ENCODE measurements around the gene ZNF407. TPM values are rescaled to one million over a fixed set of nuclear protein-coding genes. Genes with fewer than 3 reads are reported as not detected.

ZNF407 gene
- total RNA-seq, 1 donor from 2014 or later = 23.8 TPM

DNA sequence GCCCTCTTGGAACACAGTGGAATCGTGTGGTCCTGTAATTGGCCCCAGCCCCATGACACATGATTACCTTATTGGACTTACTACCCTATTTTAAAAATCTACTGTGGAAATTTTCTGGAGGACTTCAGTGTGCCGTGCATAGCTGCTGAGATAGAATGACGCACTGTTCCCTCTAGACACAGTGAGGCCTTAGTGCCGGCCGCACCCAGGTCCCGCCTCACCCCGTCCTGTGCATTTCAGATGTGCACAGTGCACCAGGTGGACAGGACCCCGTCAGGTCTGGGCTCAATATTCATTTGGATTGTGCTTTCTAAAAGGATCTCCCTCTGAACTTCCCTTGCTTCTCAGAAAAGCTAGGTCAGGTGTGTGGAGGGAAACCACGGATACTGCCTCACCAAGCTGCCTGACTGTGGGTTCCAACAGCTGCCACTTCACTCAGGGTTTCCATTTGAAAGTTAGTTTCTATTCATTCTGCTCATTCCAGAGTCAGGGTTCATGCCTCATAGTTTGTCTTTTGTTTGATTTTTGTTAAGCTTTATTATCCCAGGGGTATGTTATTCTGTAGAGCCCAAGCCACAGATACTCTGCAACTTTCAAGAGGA, 455.5 kb downstream of the ZNF407 start:
- DNase-seq (ENCODE audit: low read depth) = no peak

GRCh38 chr18:75054046-75054445, 456.4 kb downstream of the ZNF407 start:
- DNase-seq (ENCODE audit: low read depth) = no peak

DNA sequence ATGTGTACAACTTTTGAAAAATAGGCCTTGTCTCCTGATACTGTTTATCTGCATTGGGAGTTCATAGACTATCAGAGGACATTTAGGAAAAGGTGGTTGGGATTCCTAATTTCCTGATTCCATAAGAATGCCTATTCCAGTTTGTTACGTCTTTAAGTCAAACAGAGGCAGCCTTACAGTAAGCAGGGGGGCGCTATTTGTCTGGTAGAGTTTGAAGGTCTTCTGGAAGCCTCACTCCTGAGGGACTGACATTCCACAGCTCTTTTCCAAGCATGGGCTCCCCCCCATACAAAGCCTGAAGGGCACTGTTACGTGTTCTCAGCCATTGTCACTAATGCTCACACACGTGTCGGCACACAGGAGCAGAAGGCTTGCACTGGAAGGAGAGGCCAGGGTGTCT, 456.9 kb downstream of the ZNF407 start:
- DNase-seq (ENCODE audit: low read depth) = no peak

- DNase-seq (ENCODE audit: low read depth) = no peak
These were observed 459.7 kb downstream of the ZNF407 start for GRCh38 chr18:75057169-75057960.

DNA sequence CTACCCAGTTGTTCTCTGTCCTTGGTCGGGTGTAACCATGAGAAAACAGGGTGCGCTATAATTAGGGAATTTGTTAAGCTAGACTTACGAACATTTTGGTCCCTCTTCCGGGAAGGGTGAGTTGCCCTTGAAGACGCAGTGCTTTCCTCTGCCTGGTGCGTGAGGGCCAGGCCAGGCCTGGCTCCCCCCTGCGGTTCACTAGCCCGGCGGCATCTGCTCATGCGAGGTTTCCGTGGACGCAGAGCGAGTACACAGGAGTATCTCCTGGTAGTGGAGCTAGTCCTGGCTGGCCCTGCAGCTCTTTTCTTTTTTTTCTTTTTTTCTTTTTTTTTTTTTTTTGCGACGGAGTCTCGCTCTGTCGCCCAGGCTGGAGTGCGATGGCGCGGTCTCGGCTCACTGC, 462.5 kb downstream of the ZNF407 start:
- no peak for DNase-seq (ENCODE audit: low read depth)

DNA sequence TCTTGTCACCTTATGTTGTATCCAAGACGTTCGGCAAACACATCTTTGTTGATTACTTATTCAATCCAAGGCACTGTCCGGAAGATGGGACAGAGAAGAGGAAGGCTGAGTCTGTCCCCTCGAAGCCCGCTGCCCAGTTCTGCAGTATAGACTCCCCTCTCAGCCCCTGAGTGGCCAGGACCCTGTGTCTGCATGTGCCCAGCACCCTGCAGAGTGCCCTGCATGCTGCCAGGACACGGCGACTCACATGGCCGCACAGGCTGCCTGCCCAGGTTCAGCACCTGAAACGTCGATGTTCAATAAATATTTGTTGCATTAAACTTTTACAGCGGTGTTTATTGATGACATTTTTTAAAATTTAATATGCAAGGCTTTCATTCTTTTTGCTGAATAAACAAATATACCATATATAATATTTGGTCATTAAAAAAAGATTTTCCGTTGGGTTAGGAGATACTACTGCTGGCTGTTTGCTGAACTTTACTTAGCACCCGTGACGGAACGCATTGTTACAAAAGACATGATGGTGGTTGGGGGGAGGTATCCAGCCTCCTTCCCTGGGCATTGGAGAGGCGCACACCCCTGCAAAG, 464.7 kb downstream of the ZNF407 start:
- DNase-seq (ENCODE audit: low read depth) = no peak

DNA sequence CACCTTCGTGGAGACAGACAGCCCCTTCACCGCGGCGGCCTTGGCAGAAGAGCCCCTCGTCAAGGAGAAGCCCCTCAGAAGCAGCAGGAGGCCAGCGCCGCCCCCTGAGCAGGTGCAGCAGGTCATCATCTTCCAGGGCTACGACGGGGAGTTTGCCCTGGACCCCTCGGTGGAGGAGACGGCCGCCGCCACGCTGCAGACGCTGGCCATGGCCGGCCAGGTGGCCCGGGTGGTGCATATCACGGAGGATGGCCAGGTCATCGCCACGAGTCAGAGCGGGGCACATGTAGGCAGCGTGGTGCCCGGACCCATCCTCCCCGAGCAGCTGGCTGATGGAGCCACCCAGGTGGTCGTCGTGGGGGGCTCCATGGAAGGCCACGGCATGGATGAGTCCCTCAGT, 465.5 kb downstream of the ZNF407 start:
- no peak for DNase-seq (ENCODE audit: low read depth)

- no peak for DNase-seq (ENCODE audit: low read depth)
These were observed 466.2 kb downstream of the ZNF407 start for GRCh38 chr18:75063615-75064512.

- no peak for DNase-seq (ENCODE audit: low read depth)
These were observed 466.8 kb downstream of the ZNF407 start for GRCh38 chr18:75064513-75064905.

- DNase-seq (ENCODE audit: low read depth) = no peak
These were observed 467.8 kb downstream of the ZNF407 start for GRCh38 chr18:75065251-75066000.

- DNase-seq (ENCODE audit: low read depth) = no peak
These were observed 468.6 kb downstream of the ZNF407 start for GRCh38 chr18:75066021-75066880.

- DNase-seq (ENCODE audit: low read depth) = no peak
These were observed 469.3 kb downstream of the ZNF407 start for GRCh38 chr18:75066936-75067335.

DNA sequence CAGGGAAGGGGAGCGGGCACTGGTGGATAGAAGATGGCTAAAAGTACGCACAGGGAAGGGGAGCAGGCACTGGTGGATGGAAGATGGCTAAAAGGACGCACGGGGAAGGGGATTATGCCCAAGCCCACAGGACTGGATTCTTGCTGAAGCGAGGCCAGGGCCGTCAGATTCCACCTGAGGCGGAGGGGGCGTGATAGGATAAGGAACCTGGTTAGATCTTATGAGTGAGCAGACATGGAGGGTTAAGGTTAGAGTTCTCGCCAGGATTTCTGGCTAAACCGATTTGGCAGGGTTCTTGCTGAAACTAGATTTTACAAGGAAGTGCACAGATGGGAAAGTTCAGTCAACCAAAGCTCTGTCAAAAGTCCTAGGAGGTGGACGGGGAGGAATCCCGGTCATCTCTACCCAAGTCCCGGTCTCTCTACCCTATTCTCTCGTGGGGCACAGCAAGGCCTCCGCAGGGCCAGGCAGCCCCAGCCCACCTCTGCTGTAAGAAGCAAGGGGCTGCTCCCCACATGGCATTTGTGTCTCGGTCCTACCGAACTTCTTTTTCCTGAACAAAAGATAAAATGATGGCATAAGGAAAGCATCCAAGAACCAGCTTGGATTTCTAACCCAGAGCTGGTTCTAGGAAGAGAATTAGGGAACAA, 470.5 kb downstream of the ZNF407 start:
- DNase-seq (ENCODE audit: low read depth) = no peak

DNA sequence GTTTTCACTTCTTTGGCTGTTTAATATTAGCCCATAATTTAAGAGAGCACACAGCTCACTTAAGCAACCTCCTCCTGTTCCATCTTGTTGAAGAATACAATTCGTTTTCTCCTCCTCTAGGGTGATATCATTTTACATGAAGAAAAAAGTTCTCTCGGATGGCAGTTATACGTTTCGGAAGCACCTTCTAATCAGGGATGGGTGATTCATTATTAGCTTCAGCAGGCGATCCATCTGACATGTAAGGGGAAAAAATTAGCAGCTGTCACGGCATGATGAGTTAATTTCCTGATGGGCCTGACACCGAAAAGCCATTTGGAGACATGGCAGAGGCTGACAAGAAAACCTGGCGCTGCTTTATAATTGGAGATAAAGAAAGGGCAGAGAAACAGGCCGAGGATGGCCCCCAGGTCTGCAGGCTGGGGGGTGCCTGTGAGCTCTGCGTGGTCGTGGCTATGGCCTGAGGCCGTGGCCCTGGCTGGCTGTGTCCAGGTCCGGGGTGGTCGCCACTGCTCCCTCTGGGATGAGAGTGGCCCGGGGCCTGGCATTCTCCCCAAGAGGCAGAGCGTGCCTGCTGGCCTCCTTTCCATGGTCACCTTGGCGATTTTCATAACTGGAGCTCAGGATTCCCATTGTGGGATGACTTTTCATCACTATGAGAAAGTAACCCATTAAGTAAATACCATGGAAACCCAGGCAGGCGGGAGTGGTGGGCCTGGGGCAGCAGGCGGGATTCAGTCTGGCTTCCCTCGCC, 471.2 kb downstream of the ZNF407 start:
- no peak for DNase-seq (ENCODE audit: low read depth)

DNA sequence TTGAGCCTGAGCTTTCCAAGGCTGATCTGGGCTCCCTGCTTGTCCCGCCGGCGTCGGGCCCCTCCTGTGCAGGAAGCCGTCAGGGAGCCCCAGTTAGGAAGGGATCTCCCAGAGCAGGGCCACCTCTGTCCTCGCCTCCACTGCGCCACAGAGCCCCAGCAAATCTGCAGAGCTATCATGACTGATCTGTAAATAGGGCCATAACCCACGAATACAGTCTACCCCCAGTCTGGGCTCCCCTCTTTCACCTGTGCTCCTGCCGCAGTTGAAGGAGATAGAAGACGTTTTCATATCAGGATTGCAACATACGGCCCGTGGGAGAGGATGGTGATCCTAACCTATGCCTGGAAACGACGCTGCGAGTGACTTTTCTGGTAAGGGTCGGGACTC, 472.6 kb downstream of the ZNF407 start:
- no peak for DNase-seq (ENCODE audit: low read depth)

DNA sequence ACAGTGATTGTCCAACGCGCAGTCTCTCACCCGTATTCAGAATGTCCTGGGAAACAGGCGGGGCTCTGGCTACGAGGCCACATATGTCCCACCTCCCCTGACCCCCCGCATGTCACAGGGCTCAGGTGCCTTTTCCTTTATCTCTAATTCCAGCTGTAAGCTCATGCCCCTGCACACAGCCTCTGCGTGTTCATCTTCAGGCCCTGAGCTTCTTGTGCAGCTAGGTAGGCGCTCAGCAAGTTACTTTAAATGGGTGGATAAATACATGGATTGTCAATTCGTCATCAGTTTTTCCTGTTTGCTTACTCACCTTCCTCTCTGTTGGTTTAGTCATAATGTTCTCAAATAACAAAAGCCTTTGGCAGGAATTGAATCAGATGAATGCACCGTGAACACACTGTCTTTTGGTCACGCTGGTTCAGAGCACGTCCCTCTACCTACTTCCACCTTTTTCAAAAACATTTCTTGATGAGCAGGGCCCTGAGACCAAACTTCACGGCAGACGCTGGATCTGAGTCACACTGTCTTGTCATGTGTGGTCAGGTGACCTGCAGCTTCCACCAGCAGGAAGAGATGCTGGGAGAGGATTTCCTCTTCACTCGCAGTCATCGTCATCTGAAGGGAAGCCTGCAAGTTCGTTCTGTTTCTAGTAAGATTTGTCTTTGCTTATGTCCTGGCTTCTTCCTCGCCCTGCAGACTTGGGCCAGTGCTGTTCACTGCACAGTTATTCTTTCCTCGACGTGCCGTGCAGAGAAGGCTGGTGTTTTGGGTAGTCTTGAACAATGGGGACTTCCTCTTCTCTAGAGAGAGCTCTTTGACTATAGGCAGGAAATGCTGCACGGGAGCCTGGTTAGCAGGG, 473.2 kb downstream of the ZNF407 start:
- peak; percentile 98 for DNase-seq (ENCODE audit: low read depth)

GRCh38 chr18:75071484-75071785, 473.8 kb downstream of the ZNF407 start:
- no peak for DNase-seq (ENCODE audit: low read depth)

- no peak for DNase-seq (ENCODE audit: low read depth)
These were observed 474.4 kb downstream of the ZNF407 start for GRCh38 chr18:75071866-75072671.

Data from renal cortical epithelial cell (primary cell).